Progenitor cell of endocrine pancreas (in vitro differentiated cells): ENCODE results near the gene MYL3. TPM values are rescaled to one million over a fixed set of nuclear protein-coding genes. Genes with fewer than 3 reads are reported as not detected.

Experiments
- DNase-seq: peaks from one replicate; pipeline ENCODE4 v3.0.0; 2021; ENCODE audit warnings: low spot score; ENCODE audit not compliant: unreplicated experiment
- H3K27ac Mint-ChIP-seq: 2 replicates; pipeline ENCODE4 v1.8.0; 2021; ENCODE audit warnings: mild to moderate bottlenecking, moderate library complexity, mixed read lengths
- H3K27me3 Mint-ChIP-seq: 2 replicates; pipeline ENCODE4 v1.8.0; 2021; ENCODE audit warnings: mixed read lengths
- H3K36me3 Mint-ChIP-seq: 2 replicates; pipeline ENCODE4 v1.8.0; 2022; ENCODE audit warnings: mixed read lengths; ENCODE audit not compliant: insufficient read depth
- H3K4me1 Mint-ChIP-seq: 2 replicates; pipeline ENCODE4 v1.8.0; 2021; ENCODE audit warnings: low read depth, mixed read lengths
- H3K4me3 Mint-ChIP-seq: 2 replicates; pipeline ENCODE4 v1.8.0; 2021; ENCODE audit warnings: low read depth, mild to moderate bottlenecking, moderate library complexity, mixed read lengths
- H3K9me3 Mint-ChIP-seq: 2 replicates; pipeline ENCODE4 v1.8.0; 2021; ENCODE audit warnings: low read depth, mixed read lengths
- CTCF ChIP-seq: fragments of 200-600 bp; sonication (generic); IDR thresholded peaks from one replicate; pipeline ENCODE4 v1.5.0; 2021; ENCODE audit warnings: antibody characterized with exemption, mild to moderate bottlenecking; ENCODE audit not compliant: unreplicated experiment
- total RNA-seq: library from RNA; stranded (reverse); gene quantifications from 2 replicates; pipeline ENCODE4 v1.2.1, GENCODE V29; 2021

Gene MYL3
- total RNA-seq, 1 donor from 2014 or later = not detected

- DNase-seq = no peak
- H3K4me3 Mint-ChIP-seq = no peak overlapping the region
- peaks cover 46% of the 10 kb centered on the region for H3K27me3 Mint-ChIP-seq
- H3K9me3 Mint-ChIP-seq = no peaks in the 10 kb centered on the region
- H3K36me3 Mint-ChIP-seq = no peaks in the 10 kb centered on the region
- H3K27ac Mint-ChIP-seq = no peak overlapping the region
- no peak for TF ChIP-seq CTCF
- peaks cover 2% of the 10 kb centered on the region for H3K4me1 Mint-ChIP-seq
These were observed 10.3 kb upstream of the MYL3 start for GRCh38 chr3:46873521-46873920.

DNA sequence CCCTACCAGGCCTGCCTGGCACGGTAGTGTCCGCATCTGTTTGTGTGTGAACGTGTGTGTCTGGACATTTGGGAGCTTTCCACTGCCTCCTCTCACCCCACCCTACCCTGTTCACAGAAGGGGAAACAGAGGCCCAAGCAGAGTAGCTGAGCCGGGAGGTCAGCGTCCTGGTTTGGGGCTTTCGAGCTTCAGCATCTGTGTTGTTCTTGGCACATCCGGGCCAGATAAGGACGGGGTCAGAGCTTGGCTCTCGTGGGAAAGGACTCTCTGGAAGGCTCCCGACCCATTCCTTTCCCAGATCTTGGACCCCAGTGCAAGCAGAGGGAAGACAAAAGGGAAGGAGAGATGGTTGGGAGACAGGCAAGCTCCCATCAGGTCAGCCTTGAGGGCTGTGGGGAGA, 8.0 kb upstream of the MYL3 start:
- no peak overlapping the region for H3K27ac Mint-ChIP-seq
- DNase-seq = no peak
- H3K4me3 Mint-ChIP-seq = no peak overlapping the region
- peaks cover 43% of the 10 kb centered on the region for H3K27me3 Mint-ChIP-seq
- H3K9me3 Mint-ChIP-seq = no peaks in the 10 kb centered on the region
- no peaks in the 10 kb centered on the region for H3K36me3 Mint-ChIP-seq
- TF ChIP-seq CTCF = no peak
- H3K4me1 Mint-ChIP-seq = peaks cover 2% of the 10 kb centered on the region

DNA sequence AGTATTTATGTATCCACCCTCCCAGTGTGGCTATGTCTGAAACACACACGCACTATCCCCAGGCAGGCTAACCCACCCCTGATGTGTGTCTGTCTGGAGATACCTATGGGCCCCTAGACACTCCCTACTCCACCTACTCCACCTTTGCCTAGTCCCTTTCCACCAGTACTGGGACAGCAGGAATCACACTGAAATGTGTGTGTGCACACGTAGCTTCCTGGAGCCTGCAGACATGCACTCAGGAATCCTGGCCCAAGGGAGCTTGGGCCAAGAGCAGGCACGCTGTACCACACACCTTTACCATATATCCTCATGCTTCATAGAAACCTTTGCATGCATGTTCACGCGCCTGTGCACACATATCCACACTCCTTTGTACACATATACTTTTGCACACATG, 7.4 kb upstream of the MYL3 start:
- H3K9me3 Mint-ChIP-seq = no peaks in the 10 kb centered on the region
- H3K4me3 Mint-ChIP-seq = no peak overlapping the region
- peaks cover 2% of the 10 kb centered on the region for H3K4me1 Mint-ChIP-seq
- no peak overlapping the region for H3K27ac Mint-ChIP-seq
- H3K27me3 Mint-ChIP-seq = peaks cover 43% of the 10 kb centered on the region
- no peaks in the 10 kb centered on the region for H3K36me3 Mint-ChIP-seq
- no peak for DNase-seq
- no peak for TF ChIP-seq CTCF

DNA sequence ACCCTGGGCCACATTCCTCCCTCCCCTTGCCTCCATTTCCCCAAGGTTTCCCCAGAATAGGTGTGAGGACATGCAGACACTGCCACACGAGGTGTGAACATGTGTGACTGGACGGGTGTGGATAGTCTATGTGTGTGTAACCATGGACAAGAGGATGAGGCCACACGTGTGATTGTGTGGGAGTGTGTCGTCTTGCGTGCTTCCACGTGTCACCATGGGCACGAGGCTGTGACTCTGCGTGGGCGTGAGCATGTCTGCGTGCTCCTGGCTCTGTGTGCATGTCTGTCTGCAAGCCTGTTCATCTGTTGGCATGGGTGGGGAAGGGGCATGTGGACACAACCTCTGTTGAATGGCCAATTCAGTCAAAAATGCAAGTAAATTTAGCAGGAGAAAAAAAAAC, 6.2 kb upstream of the MYL3 start:
- Mint-ChIP-seq H3K9me3 (no peaks in the 10 kb centered on the region), H3K27me3 (peaks cover 35% of the 10 kb centered on the region), H3K36me3 (no peaks in the 10 kb centered on the region), H3K4me3 (no peak overlapping the region), H3K27ac (no peak overlapping the region), H3K4me1 (peaks cover 2% of the 10 kb centered on the region)
- TF ChIP-seq CTCF = no peak
- no peak for DNase-seq

GRCh38 chr3:46868948-46869347, 5.7 kb upstream of the MYL3 start:
- H3K27ac Mint-ChIP-seq = no peak overlapping the region
- no peak for TF ChIP-seq CTCF
- H3K9me3 Mint-ChIP-seq = no peaks in the 10 kb centered on the region
- no peaks in the 10 kb centered on the region for H3K36me3 Mint-ChIP-seq
- peaks cover 32% of the 10 kb centered on the region for H3K27me3 Mint-ChIP-seq
- no peak for DNase-seq
- H3K4me1 Mint-ChIP-seq = peaks cover 2% of the 10 kb centered on the region
- no peak overlapping the region for H3K4me3 Mint-ChIP-seq
